GM23248 (cell line): Measurements from ENCODE around the gene ZNRF1.

ENCODE experiments used
- EZH2 ChIP-seq: fragments of 200-600 bp; sonication (generic); IDR thresholded peaks from 2 replicates; pipeline ENCODE4 v1.6.1; 2018; ENCODE audit warnings: antibody characterized with exemption, mild to moderate bottlenecking; ENCODE audit not compliant: insufficient read depth, poor library complexity, severe bottlenecking
- EZH2phosphoT487 ChIP-seq: fragments of 200-600 bp; sonication (generic); IDR thresholded peaks from 2 replicates; pipeline ENCODE4 v1.6.1; 2018; ENCODE audit warnings: antibody characterized with exemption, moderate library complexity, mild to moderate bottlenecking, low read depth; ENCODE audit not compliant: insufficient read depth

DNA sequence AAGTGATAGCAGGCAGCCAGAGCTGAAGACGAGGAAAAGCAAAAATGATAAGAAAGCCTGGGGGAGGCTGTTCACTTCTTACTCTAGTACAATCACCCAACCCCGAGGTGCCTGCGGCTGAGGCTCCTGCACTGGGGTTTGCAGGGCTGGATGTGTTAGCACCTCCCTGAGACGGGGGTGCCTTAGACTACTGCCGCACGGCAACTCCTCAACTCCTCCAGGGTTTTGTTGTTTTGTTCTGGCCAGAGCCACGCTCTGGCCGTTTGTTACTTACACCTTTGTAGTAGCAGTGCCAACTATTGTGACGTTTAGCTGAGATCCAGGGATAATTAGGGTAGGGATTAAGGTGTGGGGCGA lies 66.3 kb downstream of the ZNRF1 start:
- TF ChIP-seq EZH2phosphoT487: no peak
- TF ChIP-seq EZH2: no peak
